Measurements from ENCODE around the gene VPS45.
A peak's percentile ranks its signal among the peaks of the same experiment; 100 is the strongest.
"Not testable (repeated sequence)": the region's sequence is repeated elsewhere in the genome, so short reads cannot be mapped to it uniquely, and the experiment has no call there.

Gene VPS45

DNA sequence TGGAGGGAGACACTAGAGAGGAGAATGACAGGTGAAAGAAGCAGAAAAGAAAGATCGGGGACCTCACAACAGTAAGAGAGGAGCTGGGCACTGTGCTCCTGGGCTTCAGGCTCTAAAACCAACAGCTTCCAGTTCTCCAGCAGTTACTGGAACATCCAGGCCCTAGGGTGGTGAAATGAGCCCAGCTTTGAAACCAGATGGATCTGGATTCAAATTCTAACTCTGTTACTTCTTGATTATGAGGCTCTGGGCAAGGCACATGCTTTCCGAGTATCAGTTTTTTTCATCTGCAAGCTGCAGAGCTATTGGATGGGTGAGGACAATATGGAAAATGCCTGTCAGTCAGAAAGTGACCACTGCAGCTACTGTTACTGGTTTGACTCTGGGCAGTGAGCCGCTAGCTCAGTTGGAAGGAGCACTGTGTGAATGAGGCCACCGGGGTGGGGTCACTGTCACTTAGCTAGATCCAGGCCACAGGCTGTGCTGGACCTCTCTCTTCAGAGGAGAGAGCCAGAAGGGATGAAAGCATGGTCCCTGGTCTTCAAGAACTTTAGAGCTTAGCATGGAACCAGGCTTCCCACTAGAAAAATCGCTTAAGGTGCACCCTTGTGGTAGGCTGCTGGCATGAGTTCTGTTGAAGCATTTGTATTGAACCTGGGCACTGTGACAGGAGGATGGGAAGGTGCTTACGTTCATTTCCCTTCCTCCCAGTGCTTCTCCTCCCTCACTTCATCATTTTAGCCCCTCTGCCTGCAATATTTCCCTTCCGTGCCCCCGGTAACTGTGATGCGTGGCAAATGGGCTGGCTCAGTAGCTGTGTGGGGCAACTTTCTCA lies 94.4 kb downstream of the VPS45 start:
- DNase-seq, result no peak

DNA sequence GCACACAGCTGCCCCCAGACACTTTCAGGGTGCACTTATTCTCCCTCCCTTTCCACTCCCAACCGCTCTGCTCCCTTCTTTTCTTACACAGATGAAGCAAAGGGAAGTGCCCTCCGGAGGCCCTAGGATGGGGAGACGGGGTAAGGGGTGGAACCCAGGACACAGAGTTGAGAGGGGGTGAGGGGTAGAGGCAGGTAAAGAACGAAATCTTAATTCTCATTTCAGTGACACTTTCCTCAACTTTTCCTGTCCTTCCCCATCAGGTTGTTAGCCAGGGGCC lies 94.9 kb downstream of the VPS45 start:
- no peak for DNase-seq

DNA sequence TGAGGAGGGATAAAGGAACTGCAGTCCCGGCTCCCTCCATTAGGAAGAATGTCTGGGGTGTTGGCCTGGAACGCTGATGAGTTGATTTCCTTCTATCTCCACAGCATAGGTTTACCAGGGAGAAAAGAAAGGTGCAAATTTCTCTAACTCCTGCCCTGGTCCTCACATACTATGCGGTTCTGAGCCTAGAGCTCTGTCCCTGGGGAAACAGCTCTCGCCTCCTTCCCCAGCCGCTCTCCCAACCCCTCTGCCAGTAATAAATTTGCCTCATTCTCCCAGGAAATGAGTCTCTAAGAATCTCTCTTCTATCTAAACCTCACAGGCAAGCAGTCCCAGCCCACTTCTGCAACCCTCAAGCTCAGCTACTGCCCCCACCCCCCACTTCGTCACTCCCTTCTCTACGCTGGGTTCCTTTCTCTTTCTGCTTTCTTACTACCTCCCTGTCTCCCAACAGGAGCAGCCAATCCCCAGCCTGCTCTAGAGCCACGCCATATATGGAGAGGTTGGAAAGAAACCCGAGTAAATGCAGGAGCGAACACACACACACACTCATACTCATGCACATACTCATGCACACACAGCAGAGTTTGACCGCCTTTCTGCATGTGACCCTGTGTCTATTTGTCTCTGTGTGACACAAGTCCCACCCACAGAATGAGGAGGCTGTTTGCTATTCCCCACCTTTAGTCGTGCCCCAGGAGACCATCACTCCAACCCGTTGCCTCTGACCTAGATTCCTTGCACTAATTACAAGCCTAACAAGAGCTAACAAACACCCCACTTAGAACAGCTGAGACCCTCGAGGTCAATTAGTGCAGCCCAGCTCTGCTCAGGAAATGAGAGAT lies 95.5 kb downstream of the VPS45 start:
- DNase-seq, result peak; percentile 61

DNA sequence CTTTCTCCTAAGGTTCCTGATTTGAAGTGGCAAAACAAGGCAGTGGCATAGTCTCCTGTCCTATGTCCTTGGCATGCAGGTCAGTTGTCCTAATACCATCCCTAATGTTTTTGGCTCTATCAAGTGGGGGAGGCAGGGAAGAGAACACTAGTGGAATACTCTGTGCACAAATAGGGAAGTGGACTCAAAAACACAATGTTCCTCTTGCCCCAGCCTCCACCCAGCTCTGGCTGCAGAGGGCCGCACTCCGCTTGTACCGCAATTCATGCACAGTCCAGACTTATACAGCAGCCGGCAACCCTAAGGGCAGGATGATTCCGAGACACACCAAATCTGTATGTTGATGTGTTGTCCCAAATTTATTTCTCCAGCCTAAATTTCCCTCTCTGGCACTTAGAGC lies 96.6 kb downstream of the VPS45 start:
- peak; percentile 10 for DNase-seq

DNA sequence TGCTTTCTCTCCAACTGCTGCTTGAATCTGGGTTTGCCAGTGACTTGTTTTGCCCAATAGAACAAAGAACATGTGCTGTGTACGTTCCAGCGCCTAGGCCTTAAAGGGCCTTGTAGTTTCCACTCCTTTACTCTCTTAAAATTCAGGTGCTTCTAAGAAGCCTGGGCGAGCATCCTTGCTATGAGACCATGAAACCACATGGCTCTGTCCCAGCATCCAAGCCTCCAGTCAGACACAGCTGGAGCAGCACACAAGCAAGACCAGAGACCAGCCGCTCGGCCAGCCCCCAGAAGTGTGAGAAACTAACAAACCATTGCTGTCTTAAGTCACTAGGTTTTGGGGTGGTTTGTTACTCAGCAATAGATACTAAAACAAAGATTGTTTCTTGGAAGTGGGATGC lies 97.2 kb downstream of the VPS45 start:
- DNase-seq, result no peak

DNA sequence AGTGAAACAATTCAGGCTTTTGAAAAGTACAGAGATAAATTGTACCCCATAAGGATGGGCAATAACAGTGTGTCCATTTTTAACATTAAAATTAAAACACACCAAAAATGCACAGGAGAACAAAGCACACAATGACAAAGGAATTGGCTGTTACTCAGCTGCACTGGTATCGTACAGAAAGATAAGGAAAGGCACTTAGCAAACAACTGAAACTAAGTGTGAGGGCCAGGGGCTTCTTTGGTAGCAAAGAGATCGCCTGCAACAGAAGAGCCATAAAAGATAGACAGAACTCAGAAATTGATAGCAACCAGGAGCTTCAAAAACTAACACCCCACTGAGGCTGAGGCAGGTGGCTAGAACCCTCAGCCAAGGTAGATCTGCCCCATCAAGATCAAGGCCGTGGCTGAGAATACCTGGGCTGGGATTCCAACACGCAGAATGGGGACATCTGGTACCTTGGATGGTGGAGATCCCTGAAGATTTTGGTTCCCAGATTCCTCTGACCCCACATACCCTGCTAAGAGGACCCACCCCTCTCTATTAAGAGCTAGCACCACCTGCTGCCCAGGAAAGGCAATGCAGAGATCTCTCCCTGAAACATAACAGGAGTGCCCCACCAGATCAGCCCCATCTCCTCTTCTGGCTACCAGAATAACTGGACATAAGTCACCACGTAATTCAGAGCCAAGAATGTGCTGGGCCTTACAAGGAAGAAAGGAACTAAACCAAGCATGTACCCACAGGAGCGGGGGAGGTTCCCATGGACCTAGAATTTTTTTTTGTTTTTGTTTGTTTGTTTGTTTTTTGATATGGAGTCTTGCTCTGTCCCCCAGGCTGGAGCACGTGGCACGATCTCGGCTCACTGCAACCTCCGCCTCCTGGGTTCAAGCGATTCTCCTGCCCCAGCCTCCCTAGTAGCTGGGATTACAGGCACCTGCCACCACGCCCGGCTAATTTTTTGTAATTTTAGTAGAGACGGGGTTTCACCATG lies 98.3 kb downstream of the VPS45 start:
- DNase-seq, result no peak

DNA sequence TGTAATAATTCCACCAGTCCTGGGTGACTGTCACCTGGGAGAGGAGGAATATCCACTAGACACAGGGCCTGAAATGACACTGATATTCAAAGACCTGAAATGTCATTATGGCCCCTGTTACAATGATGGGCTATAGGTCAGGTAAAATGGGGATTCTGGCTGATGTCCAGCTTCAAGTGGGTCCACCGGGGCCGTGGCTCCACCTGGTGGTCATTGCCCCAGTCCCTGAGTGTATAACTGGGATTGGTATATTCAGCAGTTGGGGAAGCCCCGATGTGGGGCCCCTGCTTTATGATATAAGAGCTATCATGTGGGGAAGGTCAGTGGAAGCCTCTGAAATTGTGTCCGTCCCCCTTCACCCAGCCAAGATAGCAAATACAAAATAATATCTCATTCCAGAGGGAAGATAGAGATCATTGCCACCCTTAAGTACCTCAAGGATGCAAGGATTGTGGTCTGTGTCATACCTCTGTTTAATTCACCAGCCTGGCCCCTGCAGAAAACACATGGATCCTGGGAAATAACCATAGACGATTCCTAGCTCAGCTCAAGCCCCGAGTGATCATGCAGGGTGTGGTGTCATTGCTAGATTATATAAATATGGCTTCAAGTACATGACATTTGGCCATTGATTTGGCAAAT lies 101.5 kb downstream of the VPS45 start:
- peak; percentile 37 for DNase-seq

DNA sequence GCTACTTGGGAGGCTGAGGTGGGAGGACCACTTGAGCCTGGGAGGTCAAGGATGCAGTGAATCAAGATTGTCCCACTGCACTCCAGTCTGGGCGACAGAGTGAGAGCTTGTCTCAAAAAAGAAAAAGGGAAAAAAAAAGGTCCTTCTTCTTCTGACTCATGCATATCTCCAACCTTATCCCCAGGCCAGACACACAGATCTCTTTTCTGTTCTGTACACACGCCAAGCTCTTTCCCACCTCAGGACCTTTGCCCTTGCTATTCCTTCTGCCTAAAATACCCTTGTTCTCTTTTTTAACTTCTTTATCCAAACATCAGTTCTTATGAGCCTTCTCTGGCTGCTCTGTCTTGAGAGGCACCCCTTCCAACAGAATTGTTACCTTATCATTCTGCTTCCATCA lies 104.2 kb downstream of the VPS45 start:
- no peak for DNase-seq

DNA sequence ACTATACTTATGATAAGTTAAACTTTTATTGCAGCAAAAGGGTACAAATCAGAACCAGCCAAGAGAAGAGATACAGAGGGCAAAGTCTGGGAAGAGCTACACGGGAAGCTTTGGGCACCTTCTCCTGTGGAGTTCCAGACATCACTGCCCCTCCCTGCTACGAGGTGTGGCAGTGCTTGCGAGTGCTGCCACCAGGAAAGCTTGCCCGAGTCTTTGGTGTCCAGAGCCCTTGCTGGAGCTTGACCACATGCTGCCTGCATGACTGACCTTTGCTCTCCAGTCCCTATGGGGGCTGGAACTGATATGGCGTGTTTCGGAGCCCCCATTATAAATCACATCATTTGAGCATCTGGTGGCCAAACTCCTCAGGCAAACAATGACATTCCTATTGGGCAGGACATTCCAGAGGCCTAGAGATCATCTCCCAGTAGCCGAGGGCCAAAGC lies 105.6 kb downstream of the VPS45 start:
- DNase-seq, result no peak

DNA sequence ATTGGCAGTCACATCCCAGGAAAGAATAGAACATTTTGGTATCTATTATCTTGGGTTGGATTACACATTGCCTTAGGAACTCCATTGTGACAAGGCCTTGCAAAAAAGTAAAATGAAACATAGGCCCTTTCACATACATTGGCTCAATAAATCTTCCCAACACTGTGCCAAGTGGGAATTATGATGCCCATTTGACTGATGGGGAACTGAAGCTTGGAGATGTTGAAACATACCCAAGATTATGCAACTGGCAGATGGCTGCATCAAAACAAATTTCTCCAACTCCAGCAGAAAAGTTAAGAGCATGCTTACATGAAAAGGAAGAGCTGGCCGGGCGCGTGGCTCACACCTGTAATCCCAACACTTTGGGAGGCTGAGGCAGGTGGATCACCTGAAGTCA lies 109.0 kb downstream of the VPS45 start:
- DNase-seq, result no peak

DNA sequence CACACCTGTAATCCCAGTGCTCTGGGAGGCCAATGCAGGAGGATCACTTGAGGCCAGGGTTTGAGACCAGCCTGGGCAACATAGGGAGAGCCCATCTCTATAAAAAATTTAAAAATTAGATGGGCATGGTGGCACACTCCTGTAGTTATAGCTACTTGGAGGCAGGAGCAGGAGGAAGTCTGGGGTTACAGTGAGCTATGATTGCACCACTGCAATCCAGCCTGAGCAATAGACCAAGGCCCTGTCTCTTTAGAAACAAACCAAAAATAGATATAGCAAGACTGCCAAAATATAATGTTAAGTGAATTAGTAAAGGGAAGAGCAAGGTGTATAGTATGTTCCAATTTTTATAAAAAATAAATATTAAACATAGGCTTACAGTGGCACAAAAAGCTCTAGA lies 111.0 kb downstream of the VPS45 start:
- DNase-seq, result no peak

DNA sequence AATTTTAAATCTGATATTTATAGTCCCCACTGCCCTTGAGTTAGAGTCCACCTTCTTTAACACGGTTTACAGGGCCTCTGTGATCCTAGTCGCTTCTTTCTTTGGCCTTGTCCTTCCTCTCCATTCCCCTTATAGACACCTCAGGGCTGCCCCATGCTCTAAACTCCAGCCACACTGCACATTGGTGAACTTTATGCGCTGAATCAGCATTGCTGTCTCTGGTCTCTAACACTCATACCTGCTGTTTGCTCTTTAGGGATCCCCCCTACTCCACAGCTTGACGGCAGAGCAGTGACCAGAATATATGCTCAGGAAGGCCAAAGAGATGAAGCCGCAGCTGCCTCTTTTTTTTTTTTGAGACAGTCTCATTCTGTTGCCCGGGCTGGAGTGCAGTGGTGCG lies 112.3 kb downstream of the VPS45 start:
- DNase-seq, result no peak

DNA sequence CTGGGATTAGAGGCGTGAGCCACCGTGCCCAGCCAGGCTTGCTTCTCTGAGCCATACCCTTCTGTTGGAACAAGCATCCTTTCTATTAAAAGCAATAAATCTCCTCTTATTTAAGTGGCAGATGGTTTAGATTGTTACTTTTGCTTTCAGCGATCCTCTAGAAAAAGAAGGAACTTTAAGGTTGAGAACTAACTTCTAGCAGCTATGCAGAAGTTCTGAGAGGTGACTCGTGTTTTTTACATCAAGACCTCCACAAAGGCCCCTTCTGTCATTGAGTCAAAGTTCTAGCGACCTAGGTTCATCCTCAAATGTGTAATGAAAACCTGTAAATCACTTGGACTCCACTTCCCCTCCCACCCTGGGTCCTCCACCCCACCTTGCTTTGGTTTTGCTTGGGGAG lies 112.9 kb downstream of the VPS45 start:
- peak; percentile 10 for DNase-seq

DNA sequence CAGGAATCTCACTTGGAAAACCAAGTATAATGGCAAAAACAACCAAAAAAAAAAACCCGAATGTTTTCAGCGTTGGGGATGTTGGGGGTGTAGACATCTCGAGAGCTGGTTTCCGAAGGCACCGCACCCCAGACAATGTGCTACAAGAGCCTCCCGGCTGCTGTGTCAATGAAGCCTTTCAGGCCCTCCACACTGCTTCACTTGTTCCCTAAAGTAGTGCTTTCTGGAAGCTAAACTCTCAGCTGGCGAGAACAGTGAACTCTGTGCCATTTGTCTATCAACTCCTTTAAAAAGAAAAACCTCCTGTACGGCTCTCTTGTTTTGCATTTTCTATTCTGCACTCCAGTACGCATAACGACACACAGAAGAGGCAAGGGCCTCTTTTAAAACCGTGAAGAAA lies 114.7 kb downstream of the VPS45 start:
- DNase-seq, result peak; percentile 82

DNA sequence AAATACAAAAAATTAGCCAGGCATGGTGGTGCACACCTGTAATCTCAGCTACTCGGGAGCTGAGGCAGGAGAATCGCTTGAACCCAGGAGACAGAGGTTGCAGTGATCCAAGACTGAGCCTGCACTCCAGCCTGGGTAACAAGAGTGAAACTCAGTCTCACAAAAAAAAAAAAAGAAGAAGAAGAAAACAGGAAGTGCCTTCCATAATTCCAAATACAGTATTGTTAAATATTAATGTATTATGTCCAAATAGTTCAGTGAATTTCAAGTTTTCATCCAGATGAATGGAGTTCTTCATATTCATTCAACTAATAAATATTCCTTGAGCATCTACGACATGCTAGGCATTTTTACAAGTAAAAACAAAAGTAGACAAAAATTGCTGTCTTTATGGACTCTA lies 115.5 kb downstream of the VPS45 start:
- no peak for DNase-seq

DNA sequence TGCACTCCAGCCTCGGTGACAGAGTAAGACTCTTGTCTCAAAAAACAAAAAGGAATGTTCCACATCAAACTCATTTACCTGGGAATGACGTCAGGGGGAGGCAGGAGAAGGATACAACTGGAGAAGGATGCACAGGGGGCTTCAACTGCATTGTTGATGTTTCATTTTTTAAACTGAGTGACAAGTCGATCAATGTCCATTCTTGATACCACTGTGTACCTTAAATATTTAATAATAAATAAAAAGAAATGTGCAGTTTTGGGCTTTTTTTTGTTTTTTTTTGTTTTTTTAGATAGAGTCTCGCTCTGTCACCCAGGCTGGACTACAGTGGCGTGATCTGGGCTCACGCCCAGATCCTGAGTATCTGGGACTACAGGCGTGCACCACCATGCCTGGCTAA lies 117.9 kb downstream of the VPS45 start:
- DNase-seq, result no peak

DNA sequence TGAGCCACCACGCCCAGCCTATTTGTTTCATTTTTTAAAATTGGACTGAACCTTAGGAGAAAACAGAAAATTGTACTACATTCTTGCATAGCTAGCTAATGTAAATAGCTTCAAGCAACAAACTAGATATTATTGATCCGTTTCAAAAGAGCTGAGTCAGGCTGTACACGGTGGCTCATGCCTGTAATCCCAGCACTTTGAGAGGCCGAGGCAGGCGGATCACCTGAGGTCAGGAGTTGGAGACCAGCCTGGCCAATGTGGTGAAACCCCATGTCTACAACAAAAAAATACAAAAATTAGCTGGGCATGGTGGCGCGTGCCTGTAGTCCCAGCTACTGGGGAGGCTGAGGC lies 118.8 kb downstream of the VPS45 start:
- DNase-seq, result not testable (repeated sequence)

DNA sequence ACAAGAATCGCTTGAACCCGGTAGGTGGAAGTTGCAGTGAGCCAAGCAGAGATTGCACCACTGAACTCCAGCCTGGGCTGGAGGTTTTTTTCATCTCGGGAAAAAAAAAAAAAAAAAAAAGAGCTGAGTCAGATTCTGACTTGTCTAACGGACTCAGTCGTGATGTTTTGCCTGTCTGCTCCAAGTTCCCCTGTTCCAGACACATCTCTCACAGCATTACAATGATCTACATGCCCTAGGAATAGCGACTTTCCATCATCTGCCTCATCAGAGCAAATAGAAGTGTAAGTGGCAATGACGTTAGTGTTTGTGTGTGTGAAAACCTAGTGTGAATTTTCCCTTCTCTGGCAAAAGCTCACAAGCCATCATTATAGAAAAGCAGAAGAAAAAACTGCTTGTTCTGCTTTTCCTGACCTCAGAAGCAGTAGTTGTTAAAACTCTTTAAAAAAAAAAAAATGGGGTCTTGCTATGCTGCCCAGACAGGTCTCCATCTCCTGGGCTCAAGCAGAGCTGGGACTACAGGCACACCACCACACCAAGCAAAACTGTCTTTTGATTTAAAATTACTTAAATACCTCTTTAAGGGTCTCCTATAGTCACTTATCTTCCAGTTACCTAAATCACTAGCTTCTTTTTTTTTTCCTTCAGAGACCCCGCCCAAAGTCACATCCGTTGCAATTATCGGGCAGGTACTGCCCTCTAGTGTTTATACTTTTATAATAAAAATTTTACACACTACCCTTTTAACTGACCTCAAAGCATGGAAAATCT lies 119.4 kb downstream of the VPS45 start:
- peak; percentile 53 for DNase-seq

DNA sequence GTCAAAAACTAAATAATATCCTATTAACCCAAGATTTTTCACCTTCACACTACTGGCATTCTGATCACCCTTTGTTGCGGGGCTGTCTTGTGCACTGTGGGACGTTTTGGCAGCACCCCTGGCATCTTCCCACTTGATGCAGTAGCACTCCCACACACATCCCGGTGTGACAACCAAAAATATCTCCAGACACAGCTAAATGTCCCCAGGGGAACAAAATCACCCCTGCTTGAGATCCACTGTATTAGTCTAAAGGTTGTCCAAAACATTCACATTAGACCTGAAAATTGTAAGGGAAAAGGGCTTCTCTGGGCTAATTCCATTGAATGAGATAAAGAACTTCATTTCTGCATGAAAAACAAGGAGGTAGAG lies 120.0 kb downstream of the VPS45 start:
- DNase-seq, result no peak

DNA sequence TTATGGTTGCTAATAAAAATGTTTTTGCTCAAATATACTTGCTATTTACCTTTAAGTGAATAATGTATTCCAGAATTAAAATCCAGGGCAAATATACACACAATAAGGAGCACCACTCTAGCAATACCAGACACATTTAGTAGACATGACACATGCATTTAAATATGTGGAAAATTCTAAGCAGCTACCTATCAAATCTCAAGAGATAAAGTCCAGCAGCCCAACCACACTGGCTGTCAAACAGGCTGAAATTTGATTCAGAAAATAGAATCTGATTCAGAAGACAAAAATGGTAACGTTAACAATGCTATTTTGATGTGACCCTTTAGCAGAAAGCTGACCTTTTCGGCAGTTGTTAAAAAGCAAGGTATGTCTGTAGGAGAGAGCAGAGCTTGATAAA lies 124.4 kb downstream of the VPS45 start:
- no peak for DNase-seq

DNA sequence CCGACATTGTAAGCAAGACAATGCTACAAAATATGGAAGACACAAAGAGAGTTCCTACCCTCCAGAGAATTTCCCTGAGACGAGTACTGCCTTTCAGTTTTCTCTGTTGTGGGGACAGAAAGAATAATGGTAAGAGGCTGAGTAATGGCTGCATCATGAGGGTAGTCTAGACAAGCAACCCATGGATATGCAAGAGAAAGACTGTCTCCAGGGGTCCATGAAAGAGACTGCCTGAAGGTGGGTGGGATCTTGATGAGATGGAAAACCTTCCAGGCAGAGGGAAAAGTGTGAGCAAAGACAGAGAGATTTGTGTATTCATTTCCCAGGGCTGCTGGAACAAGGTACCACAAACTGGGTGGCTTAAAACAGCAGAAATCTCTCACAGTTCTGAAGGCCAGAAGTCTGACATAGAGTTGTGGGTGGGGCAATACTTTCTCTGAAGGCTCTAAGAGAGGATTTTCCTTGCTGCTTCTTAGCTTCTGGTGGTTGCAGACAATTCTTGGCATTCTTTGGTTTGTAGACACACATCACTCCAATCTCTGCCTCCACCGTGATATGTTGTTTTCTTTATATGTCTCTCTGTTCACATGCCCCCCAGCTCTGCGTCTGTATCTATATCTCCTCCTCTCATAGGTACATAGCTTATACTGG lies 126.9 kb downstream of the VPS45 start:
- no peak for DNase-seq
